ENCODE results near the gene KIFC3.
"Not testable (repeated sequence)": the region's sequence is repeated elsewhere in the genome, so short reads cannot be mapped to it uniquely, and the experiment has no call there.

KIFC3 gene

DNA sequence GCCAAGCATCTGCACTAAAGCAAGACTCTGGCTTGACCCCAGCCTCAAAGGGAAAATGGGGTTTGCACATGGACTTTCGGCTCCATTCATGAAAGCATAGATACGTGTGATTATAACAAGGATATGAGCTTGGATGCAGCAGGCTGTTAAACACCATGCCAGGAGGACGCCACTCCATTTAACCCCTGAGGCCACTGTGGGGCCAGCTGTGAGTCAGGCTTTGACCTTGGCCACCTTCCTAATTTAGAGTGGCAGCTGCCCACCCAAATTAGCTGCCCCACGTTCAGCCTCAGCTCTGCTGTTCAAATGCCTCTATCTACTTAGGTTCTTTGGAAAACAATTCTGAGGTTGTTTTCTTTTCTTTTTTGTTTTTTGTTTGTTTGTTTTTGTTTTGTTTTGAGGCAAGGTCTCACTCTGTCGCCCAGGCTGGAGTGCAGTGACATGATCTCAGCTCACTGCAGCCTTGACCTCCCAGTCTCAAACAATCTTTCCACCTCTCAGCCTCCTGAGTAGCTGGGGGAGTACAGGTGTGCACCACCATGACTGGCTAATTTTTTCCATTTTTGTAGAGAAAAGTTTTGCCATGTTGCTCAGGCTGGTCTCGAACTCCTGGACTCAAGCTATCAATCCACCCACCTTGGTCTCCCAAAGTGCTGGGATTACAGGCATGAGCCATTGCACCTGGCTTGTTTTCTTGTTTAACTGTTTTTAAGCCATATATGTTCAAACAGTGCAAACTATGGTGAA lies 23.2 kb upstream of the KIFC3 start:
- DNase-seq: no peak

DNA sequence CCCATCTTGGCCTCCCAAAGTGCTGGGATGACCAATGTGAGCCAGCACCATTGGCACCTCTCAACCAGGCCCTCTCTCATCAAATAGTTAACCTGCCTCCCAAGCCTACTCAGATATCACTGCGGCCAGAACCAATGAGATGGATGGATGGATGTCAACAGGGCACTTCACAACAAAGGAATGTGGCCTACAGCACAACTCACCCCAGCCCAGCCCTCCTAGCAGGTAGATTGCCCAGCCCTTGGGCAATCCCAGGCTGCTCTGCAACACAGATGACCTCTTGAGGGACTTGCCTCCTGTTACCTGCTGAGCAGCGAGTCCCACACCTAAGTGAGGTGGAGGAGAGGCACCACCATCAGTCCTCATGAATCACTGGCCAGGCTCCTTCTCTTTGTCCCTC lies 22.6 kb upstream of the KIFC3 start:
- DNase-seq: no peak

GRCh38 chr16:57823836-57824235 lies 21.5 kb upstream of the KIFC3 start:
- no peak for DNase-seq

- no peak for DNase-seq
These were observed 20.6 kb upstream of the KIFC3 start for GRCh38 chr16:57822856-57823255.

DNA sequence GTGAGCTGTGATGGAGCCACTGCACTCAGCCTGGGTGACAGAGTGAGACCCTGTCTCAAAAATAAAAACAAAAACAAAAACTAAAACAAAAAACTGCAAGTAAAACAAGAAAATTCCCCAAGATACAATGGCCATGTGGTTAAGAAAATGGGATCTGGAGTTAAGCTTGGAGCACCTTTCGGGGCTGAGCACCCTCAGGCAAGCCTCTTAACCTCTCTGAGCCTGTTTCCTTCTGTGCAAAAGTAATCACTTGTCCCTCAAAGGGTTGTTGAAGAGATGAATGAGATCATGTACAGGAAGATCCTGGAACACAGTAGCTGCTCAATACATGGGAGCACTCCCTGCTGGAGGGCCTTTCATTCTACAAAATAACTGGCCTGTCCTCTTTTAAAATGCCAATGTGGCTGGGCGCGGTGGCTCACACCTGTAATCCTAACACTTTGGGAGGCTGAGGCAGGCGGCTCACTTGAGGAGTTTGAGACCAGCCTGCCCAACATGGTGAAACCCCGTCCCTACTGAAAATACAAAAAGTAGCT lies 19.8 kb upstream of the KIFC3 start:
- no peak for DNase-seq

DNA sequence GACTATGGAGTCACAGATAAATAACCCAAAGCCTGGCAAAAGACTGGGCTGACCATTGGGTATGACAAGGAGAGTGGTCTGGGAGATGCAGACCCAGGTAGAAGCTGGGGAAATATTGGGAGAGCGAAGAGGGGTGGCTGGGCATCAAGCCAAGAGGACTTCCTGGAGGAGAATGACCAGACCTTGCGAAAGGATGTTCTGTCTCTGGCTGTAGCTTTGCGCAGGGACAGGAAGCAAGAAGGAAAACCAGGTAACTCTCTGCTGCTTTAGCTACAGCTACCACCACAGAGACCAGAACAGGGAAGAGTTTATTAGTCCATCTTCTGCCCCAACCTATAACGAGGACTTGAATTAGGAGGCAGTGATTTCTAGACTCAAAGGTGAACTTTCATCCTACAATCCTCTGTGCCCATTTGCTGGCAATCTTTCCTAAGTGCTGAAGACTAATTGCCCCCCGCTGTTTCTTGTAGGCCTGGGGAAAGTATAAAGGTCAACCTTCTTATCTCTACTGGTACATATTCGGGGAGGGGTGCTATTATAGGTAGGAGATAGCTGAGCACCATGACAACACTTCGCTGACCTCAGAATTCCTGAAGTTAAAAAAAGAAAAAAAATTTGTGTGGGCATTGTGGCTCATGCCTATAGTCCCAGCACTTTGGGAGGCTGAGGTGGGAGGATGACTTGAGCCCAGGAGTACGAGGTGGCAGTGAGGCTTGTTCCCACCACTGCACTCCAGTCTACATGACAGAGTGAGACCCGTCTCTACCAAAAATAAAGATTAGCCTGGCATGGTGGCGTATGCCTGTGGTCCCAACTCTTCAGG lies 19.1 kb upstream of the KIFC3 start:
- no peak for DNase-seq

GRCh38 chr16:57818377-57819064 lies 16.2 kb upstream of the KIFC3 start:
- no peak for DNase-seq

- no peak for DNase-seq
These were observed 15.4 kb upstream of the KIFC3 start for GRCh38 chr16:57817680-57818079.

DNA sequence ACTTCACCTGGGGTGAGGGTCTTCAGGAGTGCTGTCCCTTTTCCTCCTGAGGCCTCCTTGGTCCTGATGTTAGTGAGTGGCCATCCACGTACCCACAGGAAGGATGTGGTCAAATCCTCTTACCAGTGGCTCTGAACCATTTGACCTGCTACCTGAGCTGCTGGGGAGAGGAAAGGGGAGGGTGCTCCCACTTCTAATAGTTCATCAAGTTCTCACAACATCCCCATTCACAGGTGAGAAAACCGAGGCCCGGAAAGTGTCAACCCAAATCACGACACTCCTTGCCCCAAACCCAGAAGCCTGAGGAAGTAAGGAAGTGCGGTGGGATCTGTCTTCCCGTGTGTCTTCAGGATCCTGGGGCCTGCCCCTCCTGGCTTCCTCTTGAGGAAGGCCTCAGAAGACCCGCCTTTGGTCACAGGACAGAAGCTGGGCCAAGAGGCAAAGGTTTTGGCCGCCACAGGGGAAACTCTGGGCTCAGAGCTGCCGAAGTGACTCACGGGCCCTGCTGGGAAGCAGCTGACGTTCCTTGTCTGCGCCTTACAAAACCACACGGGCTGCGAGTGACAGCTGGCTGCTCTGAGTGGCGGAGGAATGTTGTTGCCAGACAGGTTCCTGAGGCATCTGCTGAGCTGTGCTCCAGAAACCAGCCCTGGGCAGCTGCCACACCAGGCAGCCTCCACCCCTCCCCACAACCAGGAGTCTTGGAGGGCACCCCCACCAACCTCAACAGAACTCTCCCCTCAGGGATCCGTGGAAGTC lies 13.9 kb upstream of the KIFC3 start:
- no peak for DNase-seq

GRCh38 chr16:57814896-57815295 lies 12.6 kb upstream of the KIFC3 start:
- no peak for DNase-seq

GRCh38 chr16:57813466-57813865 lies 11.2 kb upstream of the KIFC3 start:
- no peak for DNase-seq

DNA sequence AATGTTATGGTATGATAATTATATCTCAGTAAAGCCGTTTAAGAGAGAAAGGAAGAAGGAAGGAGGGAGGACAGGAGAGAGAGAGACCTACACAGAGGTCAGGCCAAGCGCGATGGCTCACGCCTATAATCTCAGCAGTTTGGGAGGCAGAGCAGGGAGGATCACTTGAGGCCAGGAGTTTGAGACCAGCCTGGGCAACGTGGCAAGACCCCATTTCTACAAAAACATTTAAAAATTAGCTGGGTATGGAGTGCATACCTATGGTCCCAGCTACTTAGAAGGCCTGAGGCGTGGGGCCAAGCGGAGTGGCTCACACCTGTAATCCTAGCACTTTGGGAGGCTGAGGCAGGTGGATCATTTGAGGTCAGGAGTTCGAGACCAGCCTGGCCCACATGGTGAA lies 9.0 kb upstream of the KIFC3 start:
- DNase-seq: not testable (repeated sequence)

- peak; percentile 59 for DNase-seq
These were observed 8.1 kb upstream of the KIFC3 start for GRCh38 chr16:57810197-57811031.

- no peak for DNase-seq
These were observed 7.2 kb upstream of the KIFC3 start for GRCh38 chr16:57809276-57810196.

DNA sequence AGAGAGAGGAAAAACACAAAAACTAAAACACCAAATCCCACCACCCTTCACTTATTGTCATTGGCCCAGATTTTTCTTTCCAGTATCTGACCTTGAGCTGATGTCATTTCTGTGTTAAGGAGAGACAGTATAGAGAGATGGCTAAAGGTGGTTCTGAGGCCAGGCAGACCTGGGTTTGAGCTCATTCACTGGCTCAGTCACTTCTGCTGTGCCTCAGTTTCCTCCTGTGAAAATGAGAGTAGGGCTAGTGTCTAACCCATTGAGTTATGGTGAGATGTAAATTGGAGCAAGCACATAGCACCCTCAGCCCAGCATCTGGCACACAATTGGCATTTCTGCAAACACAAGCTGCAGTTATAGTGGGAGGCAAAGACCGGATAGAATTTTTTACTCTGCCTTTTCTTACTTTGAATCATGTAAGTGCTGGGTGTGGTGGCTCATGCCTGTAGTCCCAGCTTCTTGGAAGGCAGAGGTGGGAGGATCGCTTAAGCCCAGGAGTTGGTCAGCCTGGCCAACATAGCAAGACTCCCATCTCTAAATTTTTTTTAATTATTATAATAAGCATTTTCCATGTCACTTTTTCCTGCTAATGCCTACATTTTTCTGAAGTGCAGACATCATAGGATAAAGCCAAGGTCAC lies 6.4 kb upstream of the KIFC3 start:
- DNase-seq: no peak

DNA sequence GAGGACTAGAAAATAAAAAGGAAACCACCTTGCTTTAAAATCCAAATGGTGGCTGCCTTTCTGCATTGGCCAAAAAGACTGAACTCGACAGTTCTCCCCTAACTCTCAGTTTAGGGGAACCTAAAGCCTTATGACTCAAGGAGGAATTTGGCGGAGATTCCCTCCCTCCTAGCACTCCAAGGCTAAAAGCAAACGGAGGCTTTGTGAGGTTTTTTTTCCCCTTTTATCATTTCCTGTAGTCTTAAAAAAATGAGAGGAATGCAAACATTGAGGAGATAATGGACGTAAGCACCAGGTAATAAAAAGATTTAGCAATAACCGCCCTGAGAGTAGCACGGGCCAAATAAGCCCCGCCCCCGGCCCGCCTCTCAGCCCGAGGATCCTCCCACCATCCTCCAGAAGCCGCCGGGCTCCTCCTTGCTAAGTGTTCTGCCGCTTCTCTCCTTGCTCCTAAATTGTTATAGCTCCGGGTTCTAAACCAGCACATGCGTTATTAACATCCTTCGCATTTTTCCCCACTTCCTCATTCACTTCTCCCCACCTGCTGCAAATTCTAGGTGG lies 5.8 kb upstream of the KIFC3 start:
- DNase-seq: peak; percentile 68

DNA sequence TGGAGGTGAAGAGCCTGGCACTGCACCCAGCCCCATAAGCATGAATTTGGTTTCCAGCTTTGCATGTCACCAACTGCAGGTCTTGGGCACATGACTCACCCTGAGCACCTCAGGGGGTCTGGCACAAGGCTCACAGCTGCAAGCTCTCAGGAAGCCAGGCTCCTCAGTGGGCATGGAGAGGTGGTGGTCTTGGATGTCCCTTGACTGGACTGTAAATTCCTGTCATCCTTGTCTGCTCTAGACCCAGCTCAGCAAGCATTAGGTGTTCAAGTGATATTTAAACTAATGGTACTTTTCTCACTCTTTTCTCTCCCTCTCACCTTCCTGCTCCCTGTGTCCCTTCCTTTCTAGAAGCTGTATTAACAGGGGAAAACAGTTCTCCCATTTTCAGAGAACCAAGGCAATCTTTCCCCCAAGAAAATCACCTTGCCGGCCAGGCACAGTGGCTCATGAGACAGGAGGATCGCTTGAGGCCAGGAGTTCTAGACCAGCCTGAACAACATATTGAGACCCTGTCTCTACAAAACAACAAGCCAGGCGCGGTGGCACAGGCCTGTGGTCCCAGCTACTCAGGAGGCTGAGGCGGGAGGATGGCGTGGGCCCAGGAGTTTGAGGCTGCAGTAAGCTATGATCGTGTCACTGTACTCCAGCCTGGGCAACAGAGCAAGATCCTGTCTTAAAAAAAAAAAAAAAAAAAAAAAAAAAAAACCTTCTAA lies 5.1 kb upstream of the KIFC3 start:
- DNase-seq: no peak

DNA sequence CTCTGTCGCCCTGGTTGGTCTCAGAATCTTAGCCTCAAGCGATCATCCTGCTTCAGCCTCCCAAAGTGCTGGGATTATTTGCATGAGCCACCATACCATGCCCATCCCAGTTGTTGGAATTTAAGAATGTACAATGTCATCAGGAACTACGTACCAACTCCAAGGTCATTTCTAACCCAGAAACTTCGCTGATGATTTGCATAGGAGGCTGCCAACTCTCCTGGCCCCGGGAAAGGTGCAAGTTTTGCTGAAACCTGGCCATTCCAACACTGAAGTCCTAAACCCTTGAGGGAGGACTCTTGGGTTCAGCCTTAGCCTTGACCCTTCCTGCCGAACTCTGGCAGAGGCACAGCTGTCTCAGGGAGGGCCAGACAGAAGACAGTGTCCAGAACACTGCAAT lies 2.9 kb upstream of the KIFC3 start:
- DNase-seq: no peak
